Lung (tissue), 12 donors: ENCODE data around the gene CALB2. TPM values are rescaled to one million over a fixed set of nuclear protein-coding genes. Genes with fewer than 3 reads are reported as not detected.

Experiments
- ATAC-seq: fragments of 200-7000 bp; cut with Tn5 transposase; one replicate; pipeline ENCODE4 v1.9.1; 2020; ENCODE audit warnings: moderate number of reproducible peaks; ENCODE audit not compliant: insufficient read depth, low FRiP score
- DNase-seq, 3 donors: peaks; one replicate each; pipeline ENCODE4 v3.0.0-alpha.2; 2013 to 2017
- H3K27ac ChIP-seq, 2 donors: one replicate each; pipeline ENCODE4 v1.5.1; 2013; ENCODE audit warnings: mild to moderate bottlenecking in 2 of 2, moderate library complexity in 2 of 2, control low read depth in 1 of 2, inconsistent platforms in 1 of 2, low read depth in 1 of 2, low read length in 1 of 2
- H3K27me3 ChIP-seq, 3 donors: one replicate each; pipeline ENCODE4 v1.5.1; 2013; ENCODE audit warnings: low read length in 2 of 3; ENCODE audit not compliant: control insufficient read depth in 3 of 3, insufficient read depth in 3 of 3
- H3K36me3 ChIP-seq, 4 donors: one replicate each; pipeline ENCODE4 v1.5.1; 2013; ENCODE audit warnings: low read length in 4 of 4, mild to moderate bottlenecking in 1 of 4, moderate library complexity in 1 of 4; ENCODE audit not compliant: control insufficient read depth in 4 of 4, insufficient read depth in 4 of 4
- H3K4me1 ChIP-seq, 5 donors: one replicate each; pipeline ENCODE4 v1.5.1; 2013; ENCODE audit warnings: low read length in 5 of 5, mild to moderate bottlenecking in 2 of 5, moderate library complexity in 1 of 5; ENCODE audit not compliant: control insufficient read depth in 5 of 5, insufficient read depth in 5 of 5
- H3K4me3 ChIP-seq: one replicate; pipeline ENCODE4 v1.5.1; 2013; ENCODE audit warnings: mild to moderate bottlenecking, control low read depth, moderate library complexity
- H3K9ac ChIP-seq, 2 donors: one replicate each; pipeline ENCODE4 v1.5.1; 2013; ENCODE audit warnings: low read length in 2 of 2, control low read depth in 1 of 2; ENCODE audit not compliant: insufficient read depth in 1 of 2
- H3K9me3 ChIP-seq, 4 donors: one replicate each; pipeline ENCODE4 v1.5.1; 2013; ENCODE audit warnings: low read length in 3 of 4, mild to moderate bottlenecking in 1 of 4, moderate library complexity in 1 of 4; ENCODE audit not compliant: control insufficient read depth in 4 of 4, insufficient read depth in 3 of 4
- CTCF ChIP-seq: IDR thresholded peaks from 2 replicates; pipeline ENCODE4 v1.5.1; 2012; ENCODE audit warnings: mild to moderate bottlenecking; ENCODE audit errors: control extremely low read depth, extremely low read depth
- WGBS, 2 donors: extraction: QIAGEN DNeasy Blood & Tissue Kit; methylation state at CpG; one replicate each; pipeline ENCODE4 v1.1.7; 2013; 5-methylcytosine and 5-hydroxymethylcytosine counted together
- polyA plus RNA-seq, 2 donors: library from polyadenylated mRNA; stranded (reverse); fragments of 200-250 nt; gene quantifications; one replicate each; pipeline ENCODE4 v1.2.1, GENCODE V29; 2013
- total RNA-seq, 2 donors: library from RNA; depleted of rRNA in 1 of 2; stranded (reverse); fragments of >200 nt in 1 of 2; gene quantifications; one replicate each; pipeline ENCODE4 v1.2.1, GENCODE V29; 2014 to 2021
- donor health status: control.
- donor health status: control.
- donor health status: Bipolar disorder and iron deficiency.
- donor health status: healthy.
- donor health status: DM: yes; HTN: yes; CAD: no.

CALB2 gene
- total and polyA plus RNA-seq, 4 donors: 0.02 to 11.7 (median 1.2) TPM

DNA sequence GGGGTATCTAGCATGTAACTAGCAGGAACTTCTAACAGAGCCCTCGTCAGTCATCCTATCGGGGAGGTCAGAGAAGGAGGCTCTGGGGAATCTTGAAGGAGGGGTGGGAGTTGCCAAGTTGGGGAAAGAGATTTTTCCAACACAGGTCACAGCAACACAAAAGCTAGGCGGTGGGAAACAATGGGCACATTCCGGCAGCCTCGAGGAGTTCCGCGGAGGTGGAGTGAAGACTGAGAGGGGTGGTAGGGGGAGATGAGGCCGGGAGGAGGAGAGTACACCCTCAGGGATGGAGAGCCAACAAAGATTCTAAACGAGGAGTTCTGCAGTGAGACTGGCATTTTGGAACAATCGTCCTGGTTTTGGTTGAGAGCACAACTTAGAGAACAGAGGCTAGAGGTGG lies 13.5 kb upstream of the CALB2 start:
- H3K4me3 ChIP-seq: no peak overlapping the region
- no peak overlapping the region for H3K27ac ChIP-seq
- 59 to 74% methylated on average over 10 of the region's 10 CpGs for WGBS, 2 donors
- H3K4me1 ChIP-seq: no peaks in the 10 kb centered on the region
- no peaks in the 10 kb centered on the region for H3K27me3 ChIP-seq
- ATAC-seq: no peak
- H3K36me3 ChIP-seq: no peaks in the 10 kb centered on the region
- DNase-seq: no peak
- TF ChIP-seq CTCF: no peak
- no peak overlapping the region for H3K9ac ChIP-seq
- H3K9me3 ChIP-seq: no peaks in the 10 kb centered on the region

DNA sequence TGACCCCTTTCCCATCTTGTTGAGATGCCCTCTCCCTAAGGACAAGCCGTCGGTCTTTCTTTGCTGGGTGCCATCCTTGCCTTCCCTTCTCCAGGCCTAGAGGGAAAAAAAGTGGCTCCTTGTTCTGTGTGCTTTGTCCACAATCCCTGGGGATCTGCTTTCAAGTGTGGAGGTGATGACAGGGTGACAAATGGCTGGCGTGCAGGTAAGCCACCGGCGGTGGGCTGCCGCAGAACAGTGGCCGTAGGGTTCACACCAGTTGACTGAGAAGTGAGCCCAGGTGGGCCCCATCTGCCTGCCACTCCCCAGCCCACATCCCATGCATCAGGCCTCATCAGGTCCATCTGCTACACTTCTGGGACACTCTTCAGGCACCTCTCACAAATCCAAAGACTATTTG lies 11.4 kb upstream of the CALB2 start:
- ATAC-seq (no peak), DNase-seq (no peak)
- TF ChIP-seq CTCF: no peak
- H3K27ac ChIP-seq: no peak overlapping the region
- H3K9ac ChIP-seq: no peak overlapping the region
- H3K36me3 ChIP-seq: no peaks in the 10 kb centered on the region
- WGBS, 2 donors: 55 to 67% methylated on average over 7 of the region's 7 CpGs
- H3K4me1 ChIP-seq: no peaks in the 10 kb centered on the region
- H3K4me3 ChIP-seq: no peak overlapping the region
- H3K9me3 ChIP-seq: no peaks in the 10 kb centered on the region
- no peaks in the 10 kb centered on the region for H3K27me3 ChIP-seq

DNA sequence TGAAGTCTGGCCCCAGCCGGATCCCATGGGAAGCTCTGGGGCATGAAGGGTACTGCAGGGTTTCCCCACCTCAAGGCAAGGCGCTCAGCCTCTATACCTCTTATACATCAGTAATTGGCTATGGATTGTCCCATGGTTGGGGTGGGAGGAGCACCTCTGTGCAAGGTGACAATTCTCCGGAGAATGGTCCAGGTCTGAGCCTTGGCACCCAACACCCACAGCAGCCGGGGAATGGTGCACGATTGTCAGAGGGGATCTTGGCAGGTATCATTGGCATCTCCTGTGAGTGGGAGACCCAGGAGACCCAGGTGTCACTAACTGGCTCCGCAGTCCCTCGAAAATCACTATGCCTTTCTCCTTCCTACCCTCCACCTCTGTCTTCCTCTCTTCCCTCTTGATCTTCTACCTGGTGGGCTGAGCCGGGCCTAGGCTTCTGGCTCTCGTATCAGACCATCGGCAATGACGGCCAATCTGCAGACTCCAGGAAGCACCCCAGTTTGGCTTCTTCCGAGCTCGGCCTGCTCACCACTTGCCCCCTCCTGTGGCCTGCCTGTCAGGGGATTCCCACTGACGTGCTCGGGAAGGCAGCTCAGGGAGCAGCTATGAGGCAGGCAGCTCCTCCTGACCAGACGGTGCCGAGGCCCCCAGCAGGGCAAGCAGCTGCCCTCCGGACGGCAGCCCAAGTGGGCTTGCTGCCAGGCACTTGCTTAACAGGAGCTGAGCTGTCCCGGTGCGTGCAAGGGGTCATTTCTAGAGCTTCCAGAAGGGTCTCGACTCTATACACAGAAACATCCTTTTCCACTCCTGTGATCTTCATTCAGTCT lies 10.0 kb upstream of the CALB2 start:
- peaks cover 0 to 2% (median 0%) of the 10 kb centered on the region in 4 donors for H3K9me3 ChIP-seq
- H3K4me1 ChIP-seq: no peaks in the 10 kb centered on the region
- H3K9ac ChIP-seq: no peak overlapping the region
- 77 to 86% methylated on average over 20 to 22 of the region's 22 CpGs for WGBS, 2 donors
- H3K36me3 ChIP-seq: no peaks in the 10 kb centered on the region
- no peak for ATAC-seq
- no peak overlapping the region for H3K27ac ChIP-seq
- H3K27me3 ChIP-seq: no peaks in the 10 kb centered on the region
- H3K4me3 ChIP-seq: no peak overlapping the region
- TF ChIP-seq CTCF: no peak
- no peak for DNase-seq
